Measurements from ENCODE around the gene FMO5.

FMO5 gene

DNA sequence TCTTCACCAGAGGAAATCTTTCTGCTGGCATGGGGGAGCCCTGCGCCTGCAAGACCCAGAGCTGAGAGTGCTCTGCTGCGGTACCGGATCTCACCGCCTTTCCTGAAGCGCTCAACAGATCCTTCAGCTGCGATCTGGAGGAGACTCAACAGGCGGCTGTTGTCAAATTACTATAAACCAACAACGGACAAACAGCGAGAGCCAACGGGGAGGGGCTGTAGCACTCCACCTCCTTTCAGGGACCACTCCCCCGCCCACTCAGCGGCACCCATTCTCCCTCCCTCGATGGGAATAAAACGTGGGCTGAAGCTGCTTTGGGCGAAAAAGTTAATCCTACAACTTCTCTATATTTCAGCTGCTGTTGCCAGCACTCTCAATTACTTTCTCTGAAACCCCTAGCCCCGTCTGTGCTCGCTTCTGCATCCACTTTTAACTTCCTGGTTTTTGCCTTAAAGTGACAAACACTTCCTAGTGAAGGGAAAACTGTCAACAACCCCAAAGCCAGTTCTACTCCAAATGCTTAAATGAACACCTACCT is at the start of gene FMO5:
FMO5 (minus strand) TSS at position 147 of the 538 bp plus-strand sequence. CDS start 310 bp downstream, outside the sequence.
- TF ChIP-seq, protein P1, sequence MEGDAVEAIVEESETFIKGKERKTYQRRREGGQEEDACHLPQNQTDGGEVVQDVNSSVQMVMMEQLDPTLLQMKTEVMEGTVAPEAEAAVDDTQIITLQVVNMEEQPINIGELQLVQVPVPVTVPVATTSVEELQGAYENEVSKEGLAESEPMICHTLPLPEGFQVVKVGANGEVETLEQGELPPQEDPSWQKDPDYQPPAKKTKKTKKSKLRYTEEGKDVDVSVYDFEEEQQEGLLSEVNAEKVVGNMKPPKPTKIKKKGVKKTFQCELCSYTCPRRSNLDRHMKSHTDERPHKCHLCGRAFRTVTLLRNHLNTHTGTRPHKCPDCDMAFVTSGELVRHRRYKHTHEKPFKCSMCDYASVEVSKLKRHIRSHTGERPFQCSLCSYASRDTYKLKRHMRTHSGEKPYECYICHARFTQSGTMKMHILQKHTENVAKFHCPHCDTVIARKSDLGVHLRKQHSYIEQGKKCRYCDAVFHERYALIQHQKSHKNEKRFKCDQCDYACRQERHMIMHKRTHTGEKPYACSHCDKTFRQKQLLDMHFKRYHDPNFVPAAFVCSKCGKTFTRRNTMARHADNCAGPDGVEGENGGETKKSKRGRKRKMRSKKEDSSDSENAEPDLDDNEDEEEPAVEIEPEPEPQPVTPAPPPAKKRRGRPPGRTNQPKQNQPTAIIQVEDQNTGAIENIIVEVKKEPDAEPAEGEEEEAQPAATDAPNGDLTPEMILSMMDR (conservative IDR thresholded peaks at IDR 0.05; ENCODE audit: low read depth, low read length): peak; percentile 37
- peak within 1 kb of the TSS; percentile 76 for H3K4me3 ChIP-seq (ENCODE audit: low read depth, low read length)
- peak; percentile 79 for DNase-seq (ENCODE audit: low read depth)

GRCh38 chr1:147273409-147274336 is 48.5 kb upstream of the FMO5 start:
- peak overlapping the region; percentile 35 for H3K4me3 ChIP-seq (ENCODE audit: low read depth, low read length)
- TF ChIP-seq, protein P1 (conservative IDR thresholded peaks at IDR 0.05; ENCODE audit: low read depth, low read length): peak; percentile 48
- DNase-seq (ENCODE audit: low read depth): peak; percentile 92

- TF ChIP-seq, protein P1 (conservative IDR thresholded peaks at IDR 0.05; ENCODE audit: low read depth, low read length): no peak
- H3K4me3 ChIP-seq (ENCODE audit: low read depth, low read length): no peak overlapping the region
- DNase-seq (ENCODE audit: low read depth): no peak
These were observed 46.9 kb upstream of the FMO5 start for GRCh38 chr1:147272042-147272441.

- H3K4me3 ChIP-seq (ENCODE audit: low read depth, low read length): no peak overlapping the region
- DNase-seq (ENCODE audit: low read depth): no peak
- TF ChIP-seq, protein P1 (conservative IDR thresholded peaks at IDR 0.05; ENCODE audit: low read depth, low read length): no peak
These were observed 45.6 kb upstream of the FMO5 start for GRCh38 chr1:147270721-147271120.

GRCh38 chr1:147267711-147268110 is 42.6 kb upstream of the FMO5 start:
- DNase-seq (ENCODE audit: low read depth): no peak
- H3K4me3 ChIP-seq (ENCODE audit: low read depth, low read length): no peak overlapping the region
- TF ChIP-seq, protein P1 (conservative IDR thresholded peaks at IDR 0.05; ENCODE audit: low read depth, low read length): no peak

GRCh38 chr1:147266381-147266780 is 41.2 kb upstream of the FMO5 start:
- DNase-seq (ENCODE audit: low read depth): no peak
- H3K4me3 ChIP-seq (ENCODE audit: low read depth, low read length): no peak overlapping the region
- TF ChIP-seq, protein P1 (conservative IDR thresholded peaks at IDR 0.05; ENCODE audit: low read depth, low read length): no peak

Data from choroid plexus epithelial cell (primary cell).